Endothelial cell of umbilical vein (primary cell): ENCODE measurements around the gene MGLL. TPM values are rescaled to one million over a fixed set of nuclear protein-coding genes. Genes with fewer than 3 reads are reported as not detected.

Source experiments
- BruUV-seq: library from RNA; stranded (reverse); fragments of 400-500 nt; replicated peaks from 2 replicates; lab custom pipeline; 2021; lab: Mats Ljungman, UMichigan
- CTCF ChIA-PET: fragments of 300-600, 350-600 bp; sonication (Branson Sonifier 250); formaldehyde crosslinking; loops from one replicate; lab custom pipeline; 2021; ENCODE audit warnings: antibody characterized with exemption, inconsistent platforms; lab: Charles Lee
- POLR2A ChIA-PET: fragments of 300-600, 350-600 bp; sonication (Branson Sonifier 250); formaldehyde crosslinking; loops from one replicate; lab custom pipeline; 2021; ENCODE audit warnings: antibody characterized with exemption, inconsistent platforms; lab: Charles Lee
- DNase-seq: peaks from one replicate; pipeline ENCODE4 v3.0.0-alpha.2; 2011; ENCODE audit warnings: low read depth, low spot score
- FAIRE-seq: peaks from 2 replicates; lab custom pipeline; 2011; peaks lifted over from hg19 to GRCh38; lab: Jason Lieb, UNC
- H2AFZ ChIP-seq: 2 replicates; pipeline ENCODE4 v1.6.0; 2012; ENCODE audit warnings: low read depth, low read length, control low read depth, inconsistent platforms
- H3K27ac ChIP-seq: 2 replicates; pipeline ENCODE4 v1.5.1; 2011; ENCODE audit warnings: low read depth, mild to moderate bottlenecking, control low read depth, low read length, moderate library complexity; ENCODE audit not compliant: insufficient read depth
- H3K27me3 ChIP-seq, 2 experiments: 2 replicates each; pipeline versions ENCODE4 v1.6.0 to v1.6.1; 2011; ENCODE audit warnings: low read length in 2 of 2, mixed read lengths in 1 of 2; ENCODE audit not compliant: control insufficient read depth in 2 of 2, insufficient read depth in 2 of 2
- H3K36me3 ChIP-seq, 2 experiments: 2 replicates in 1 of 2; 3 replicates in 1 of 2; pipeline ENCODE4 v1.5.1; 2011; ENCODE audit warnings: low read length in 2 of 2, mild to moderate bottlenecking in 1 of 2, moderate library complexity in 1 of 2; ENCODE audit not compliant: control insufficient read depth in 2 of 2, insufficient read depth in 2 of 2; ENCODE audit errors: extremely low read depth in 1 of 2
- H3K4me1 ChIP-seq: 3 replicates; pipeline ENCODE4 v1.5.1; 2011; ENCODE audit warnings: mild to moderate bottlenecking, low read length; ENCODE audit not compliant: control insufficient read depth, insufficient read depth; ENCODE audit errors: extremely low read depth
- H3K4me2 ChIP-seq: 2 replicates; pipeline ENCODE4 v1.6.1; 2011; ENCODE audit warnings: low read length, control low read depth, mixed read lengths; ENCODE audit not compliant: insufficient read depth
- H3K4me3 ChIP-seq, 3 experiments: fragments of 200-600 bp in 1 of 3; sonication (generic), shearing (Covaris generic) in 1 of 3; replicated peaks in 1 of 3; 2 replicates each; pipeline ENCODE4 v1.5.1; 2011 to 2016; ENCODE audit warnings: control low read depth in 3 of 3, low read length in 3 of 3, mild to moderate bottlenecking in 2 of 3, inconsistent platforms in 1 of 3, low read depth in 1 of 3, moderate library complexity in 1 of 3; ENCODE audit not compliant: insufficient read depth in 1 of 3
- H3K79me2 ChIP-seq: 2 replicates; pipeline ENCODE4 v1.6.0; 2012; ENCODE audit warnings: low read length, inconsistent platforms; ENCODE audit not compliant: control insufficient read depth, insufficient read depth
- H3K9ac ChIP-seq: replicated peaks from 2 replicates; pipeline ENCODE3; 2011; ENCODE audit warnings: low read length, control low read depth; ENCODE audit not compliant: insufficient read depth; ENCODE audit errors: extremely low read depth
- H3K9me1 ChIP-seq: replicated peaks from 3 replicates; pipeline ENCODE4 v1.6.0; 2011; ENCODE audit warnings: mild to moderate bottlenecking, low read length; ENCODE audit not compliant: control insufficient read depth, insufficient read depth; ENCODE audit errors: extremely low read depth
- H3K9me3 ChIP-seq: replicated peaks from 2 replicates; pipeline ENCODE4 v1.5.1; 2012; ENCODE audit warnings: low read length, inconsistent platforms; ENCODE audit not compliant: control insufficient read depth, insufficient read depth
- H4K20me1 ChIP-seq: replicated peaks from 2 replicates; pipeline ENCODE3; 2011; ENCODE audit warnings: mild to moderate bottlenecking, low read length; ENCODE audit not compliant: control insufficient read depth, insufficient read depth; ENCODE audit errors: extremely low read depth
- EZH2 ChIP-seq: IDR thresholded peaks from 2 replicates; pipeline ENCODE4 v1.6.1; 2012; ENCODE audit warnings: borderline replicate concordance, low read depth, mild to moderate bottlenecking, moderate library complexity, low read length, inconsistent platforms; ENCODE audit not compliant: severe bottlenecking
- FOS ChIP-seq: IDR thresholded peaks from 2 replicates; pipeline ENCODE4 v1.6.1; 2011; ENCODE audit warnings: mild to moderate bottlenecking, low read length, moderate library complexity, borderline replicate concordance; ENCODE audit not compliant: insufficient read depth
- GATA2 ChIP-seq: IDR thresholded peaks from 2 replicates; pipeline ENCODE4 v1.7.0; 2011; ENCODE audit warnings: low read depth, mild to moderate bottlenecking, moderate library complexity, mixed read lengths, low read length; ENCODE audit not compliant: insufficient read length, insufficient read depth
- JUN ChIP-seq: IDR thresholded peaks from 2 replicates; pipeline ENCODE4 v1.6.1; 2011; ENCODE audit warnings: borderline replicate concordance, low read depth; ENCODE audit not compliant: insufficient read length, insufficient read depth
- MYC ChIP-seq: IDR thresholded peaks from one replicate; pipeline ENCODE4 v1.6.1; 2011; ENCODE audit warnings: mild to moderate bottlenecking, low read depth, low read length
- POLR2A ChIP-seq: IDR thresholded peaks from 2 replicates; pipeline ENCODE4 v1.6.1; 2012; ENCODE audit warnings: low read depth, mild to moderate bottlenecking, control low read depth, low read length
- POLR2AphosphoS5 ChIP-seq: IDR thresholded peaks from 2 replicates; pipeline ENCODE4 v1.6.1; 2012; ENCODE audit warnings: low read depth, mild to moderate bottlenecking, control low read depth, low read length, moderate library complexity; ENCODE audit not compliant: insufficient read depth
- dilution Hi-C: fragments of 300-500 bp; cut with MboI; formaldehyde crosslinking; loops from one replicate; pipeline ENCODE4 v1.15.0; 2019; ENCODE audit warnings: low sequenced_read_pairs; ENCODE audit not compliant: extremely low pct_ligation_motif_present
- intact Hi-C: fragments of 100-400 bp; cut with micrococcal nuclease; formaldehyde crosslinking; loops from one replicate; pipeline ENCODE4 v1.10.0; 2022
- polyA plus RNA-seq, 4 experiments: library from polyadenylated mRNA; depleted of rRNA in 3 of 4; stranded (reverse) in 3 of 4; unstranded in 1 of 4; fragments of >200 nt; gene quantifications; 2 replicates each; pipeline versions ENCODE4 v1.2.1 to v1.2.3, GENCODE V29; 2011 to 2012; ENCODE audit warnings: missing spikeins in 1 of 4
- total RNA-seq: library from RNA; stranded (reverse); gene quantifications from 2 replicates; pipeline ENCODE4 v1.2.3, GENCODE V29; 2021
- TF ChIP-seq, protein P1 (sequence below): IDR thresholded peaks from 2 replicates; pipeline ENCODE4 v1.6.1; 2011; ENCODE audit not compliant: insufficient read depth, insufficient read length
- TF ChIP-seq, protein P2 (sequence below), 2 donors: IDR thresholded peaks; 1 replicate in 1 of 2; 2 replicates in 1 of 2; pipeline ENCODE4 v1.5.1; 2011; ENCODE audit warnings: low read length in 2 of 2, mild to moderate bottlenecking in 2 of 2, moderate library complexity in 2 of 2, control low read depth in 1 of 2, inconsistent platforms in 1 of 2, low read depth in 1 of 2; ENCODE audit not compliant: insufficient read depth in 1 of 2; ENCODE audit errors: extremely low read depth in 1 of 2

MGLL gene
- total and polyA plus RNA-seq, 2 donors (not counting 3 experiments of a cell fraction or from before 2014, with no cell fraction given), result 30.7 to 60.2 TPM

DNA sequence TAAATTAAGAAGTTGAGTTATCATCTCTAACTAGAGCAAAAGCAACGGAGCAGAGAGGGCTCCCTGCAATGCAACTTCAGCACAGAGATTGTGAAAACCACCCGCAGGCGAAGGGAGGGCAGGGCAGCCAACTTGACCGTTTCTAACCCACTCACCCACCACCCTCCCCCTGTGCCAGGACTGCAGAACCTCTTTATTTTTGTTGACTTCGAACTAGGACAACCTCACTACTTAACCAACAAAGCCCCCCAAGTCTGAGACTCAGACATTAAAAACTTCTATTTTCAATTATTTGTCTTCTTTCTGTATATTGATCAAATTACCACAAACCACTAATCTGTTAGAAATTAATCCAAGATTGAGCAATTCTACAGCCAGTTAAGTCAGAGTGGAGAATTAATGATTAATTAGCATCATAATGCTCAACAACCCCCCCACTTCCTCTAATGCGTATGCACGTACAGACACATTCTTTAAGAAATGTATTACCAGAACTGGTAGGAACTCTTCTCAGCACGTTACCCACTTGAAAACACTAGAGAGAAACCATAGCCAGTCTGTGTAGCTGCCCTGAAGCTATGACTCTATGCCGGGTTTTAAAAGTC lies 2.0 kb downstream of the MGLL start:
- Histone ChIP-seq H4K20me1 (no peaks in the 10 kb centered on the region), H3K9ac (no peak overlapping the region), H3K9me3 (no peaks in the 10 kb centered on the region), H3K36me3 (peaks cover 0 to 2% of the 10 kb centered on the region in 2 experiments), H3K9me1 (no peaks in the 10 kb centered on the region), H3K27me3 (no peaks in the 10 kb centered on the region), H3K4me2 (peak overlapping the region; percentile 91), H2AFZ (no peak overlapping the region), H3K27ac (peak overlapping the region; percentile 44), H3K4me1 (peaks cover 23% of the 10 kb centered on the region), H3K79me2 (peaks cover 32% of the 10 kb centered on the region), H3K4me3 (peak overlapping the region in 1 of 3 experiments; percentile 65)
- TF ChIP-seq, protein P1, sequence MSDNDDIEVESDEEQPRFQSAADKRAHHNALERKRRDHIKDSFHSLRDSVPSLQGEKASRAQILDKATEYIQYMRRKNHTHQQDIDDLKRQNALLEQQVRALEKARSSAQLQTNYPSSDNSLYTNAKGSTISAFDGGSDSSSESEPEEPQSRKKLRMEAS, result no peak
- no peak for TF ChIP-seq POLR2AphosphoS5
- TF ChIP-seq, protein P2, sequence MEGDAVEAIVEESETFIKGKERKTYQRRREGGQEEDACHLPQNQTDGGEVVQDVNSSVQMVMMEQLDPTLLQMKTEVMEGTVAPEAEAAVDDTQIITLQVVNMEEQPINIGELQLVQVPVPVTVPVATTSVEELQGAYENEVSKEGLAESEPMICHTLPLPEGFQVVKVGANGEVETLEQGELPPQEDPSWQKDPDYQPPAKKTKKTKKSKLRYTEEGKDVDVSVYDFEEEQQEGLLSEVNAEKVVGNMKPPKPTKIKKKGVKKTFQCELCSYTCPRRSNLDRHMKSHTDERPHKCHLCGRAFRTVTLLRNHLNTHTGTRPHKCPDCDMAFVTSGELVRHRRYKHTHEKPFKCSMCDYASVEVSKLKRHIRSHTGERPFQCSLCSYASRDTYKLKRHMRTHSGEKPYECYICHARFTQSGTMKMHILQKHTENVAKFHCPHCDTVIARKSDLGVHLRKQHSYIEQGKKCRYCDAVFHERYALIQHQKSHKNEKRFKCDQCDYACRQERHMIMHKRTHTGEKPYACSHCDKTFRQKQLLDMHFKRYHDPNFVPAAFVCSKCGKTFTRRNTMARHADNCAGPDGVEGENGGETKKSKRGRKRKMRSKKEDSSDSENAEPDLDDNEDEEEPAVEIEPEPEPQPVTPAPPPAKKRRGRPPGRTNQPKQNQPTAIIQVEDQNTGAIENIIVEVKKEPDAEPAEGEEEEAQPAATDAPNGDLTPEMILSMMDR (IDR thresholded peaks at IDR 0.05; ENCODE audit: extremely low read depth in 1 of 2, insufficient read depth in 1 of 2, low read depth in 1 of 2, low read length in 2 of 2), result peak in 1 of 2 donors; percentile 6
- CTCF ChIA-PET, result interaction anchor here (1.0 to 7.1 kb wide), 10 partner anchors 12 to 139 kb away, joined by 3 to 74 read pairs (median 5); no protein-coding TSS in a partner anchor
- POLR2A ChIA-PET, result no interaction called here
- FAIRE-seq (peak; percentile 55), DNase-seq (no peak)
- no TSS peak for BruUV-seq
- dilution Hi-C loops, result no loop called here
- intact Hi-C loops, result loop anchor here (2.0 kb wide), 3 partner anchors 72 to 124 kb away; no protein-coding TSS in a partner anchor

GRCh38 chr3:127819656-127820055 lies 2.7 kb downstream of the MGLL start:
- Histone ChIP-seq H3K4me1 (peaks cover 23% of the 10 kb centered on the region), H3K4me3 (no peak overlapping the region), H3K36me3 (peaks cover 0 to 2% of the 10 kb centered on the region in 2 experiments), H3K79me2 (peaks cover 32% of the 10 kb centered on the region), H3K4me2 (no peak overlapping the region), H3K27ac (no peak overlapping the region), H4K20me1 (no peaks in the 10 kb centered on the region), H3K9me3 (no peaks in the 10 kb centered on the region), H3K9ac (no peak overlapping the region), H3K9me1 (no peaks in the 10 kb centered on the region), H2AFZ (no peak overlapping the region), H3K27me3 (no peaks in the 10 kb centered on the region)
- FAIRE-seq, result no peak
- TF ChIP-seq JUN (no peak), EZH2 (no peak), POLR2A (no peak), GATA2 (no peak), POLR2AphosphoS5 (no peak), MYC (no peak), FOS (no peak)
- TF ChIP-seq, protein P2 (IDR thresholded peaks at IDR 0.05; ENCODE audit: extremely low read depth in 1 of 2, insufficient read depth in 1 of 2, low read depth in 1 of 2, low read length in 2 of 2), result no peak
- TF ChIP-seq, protein P1, result no peak
- CTCF ChIA-PET, result interaction anchor here (1.1 to 2.5 kb wide), 3 partner anchors 15 to 70 kb away, joined by 3 to 8 read pairs (median 3); no protein-coding TSS in a partner anchor
- DNase-seq, result no peak
- no TSS peak for BruUV-seq
- POLR2A ChIA-PET, result no interaction called here
- intact Hi-C loops (loop anchor here (2.0 kb wide), 3 partner anchors 71 to 123 kb away; no protein-coding TSS in a partner anchor), dilution Hi-C loops (no loop called here)
